GM12878 (cell line): Measurements from ENCODE around the gene C1orf115. TPM values are rescaled to one million over a fixed set of nuclear protein-coding genes. Genes with fewer than 3 reads are reported as not detected.

ENCODE experiments used
- ATAC-seq: fragments of 200-7000 bp; cut with Tn5 transposase; 3 replicates; pipeline ENCODE4 v1.9.1; 2020; ENCODE audit warnings: mild to moderate bottlenecking, moderate library complexity
- BruUV-seq: library from RNA; stranded (reverse); fragments of 400-500 nt; replicated peaks from 2 replicates; lab custom pipeline; 2021; lab: Mats Ljungman, UMichigan
- CTCF ChIA-PET: fragments of 300-600 bp; sonication (Branson Sonifier 250); formaldehyde crosslinking; extraction: SDS; loops from one replicate; lab custom pipeline; 2021; ENCODE audit warnings: inconsistent platforms; lab: Yijun Ruan, JAX
- POLR2A ChIA-PET: fragments of 350-600 bp; formaldehyde crosslinking; extraction: SDS; loops from one replicate; lab custom pipeline; 2021; ENCODE audit warnings: inconsistent platforms; lab: Charles Lee
- RAD21 ChIA-PET: fragments of 300-600 bp; sonication (Branson Sonifier 250); formaldehyde crosslinking; loops from one replicate; lab custom pipeline; 2023; ENCODE audit warnings: antibody characterized with exemption; ENCODE audit not compliant: unreplicated experiment; lab: Charles Lee
- SMC1A ChIA-PET: fragments of 300-600 bp; sonication (Branson Sonifier 250); formaldehyde crosslinking; loops from one replicate; lab custom pipeline; 2023; ENCODE audit not compliant: unreplicated experiment, uncharacterized antibody; lab: Charles Lee
- DNase-seq: peaks from one replicate; pipeline ENCODE4 v3.0.0-alpha.2; 2011; ENCODE audit warnings: low read depth, low spot score
- FAIRE-seq: peaks from 3 replicates; lab custom pipeline; 2011; peaks lifted over from hg19 to GRCh38; lab: Jason Lieb, UNC
- H2AFZ ChIP-seq: 2 replicates; pipeline ENCODE4 v1.6.0; 2011; ENCODE audit warnings: low read depth, low read length, control low read depth; ENCODE audit not compliant: control insufficient read depth
- H3K27ac ChIP-seq: 2 replicates; pipeline ENCODE4 v1.5.1; 2011; ENCODE audit warnings: control low read depth; ENCODE audit not compliant: control insufficient read depth, insufficient read depth
- H3K27me3 ChIP-seq, 2 experiments: replicated peaks in 1 of 2; 2 replicates each; pipeline versions ENCODE4 v1.6.0 to v1.6.1; 2011; ENCODE audit warnings: low read length in 1 of 2; ENCODE audit not compliant: control insufficient read depth in 2 of 2, insufficient read depth in 2 of 2
- H3K36me3 ChIP-seq, 2 experiments: 2 replicates each; pipeline ENCODE4 v1.5.1; 2011; ENCODE audit warnings: low read length in 1 of 2; ENCODE audit not compliant: control insufficient read depth in 2 of 2, insufficient read depth in 2 of 2
- H3K4me1 ChIP-seq: 2 replicates; pipeline ENCODE4 v1.6.1; 2011; ENCODE audit warnings: mild to moderate bottlenecking, low read length, moderate library complexity, mixed read lengths; ENCODE audit not compliant: control insufficient read depth, insufficient read depth
- H3K4me2 ChIP-seq: 2 replicates; pipeline ENCODE4 v1.6.0; 2011; ENCODE audit warnings: control low read depth; ENCODE audit not compliant: control insufficient read depth, insufficient read depth
- H3K4me3 ChIP-seq: fragments of 200-600 bp; sonication (generic); 2 replicates; pipeline ENCODE4 v1.5.1; 2016
- H3K79me2 ChIP-seq: 2 replicates; pipeline ENCODE4 v1.6.0; 2011; ENCODE audit warnings: low read length; ENCODE audit not compliant: control insufficient read depth, insufficient read depth
- H3K9ac ChIP-seq: 2 replicates; pipeline ENCODE4 v1.8.0; 2011; ENCODE audit warnings: low read length, control low read depth, mixed read lengths; ENCODE audit not compliant: control insufficient read depth, insufficient read depth
- H3K9me3 ChIP-seq: replicated peaks from 3 replicates; pipeline ENCODE4 v1.5.1; 2011; ENCODE audit warnings: mild to moderate bottlenecking, low read length; ENCODE audit not compliant: control insufficient read depth, insufficient read depth
- H4K20me1 ChIP-seq: 2 replicates; pipeline ENCODE4 v1.6.0; 2011; ENCODE audit not compliant: control insufficient read depth, insufficient read depth
- ESRRA ChIP-seq: IDR thresholded peaks from 2 replicates; pipeline ENCODE4 v1.6.1; 2012; ENCODE audit warnings: mild to moderate bottlenecking, low read length, improper control_type of control experiment
- GATAD2B ChIP-seq: fragments of 450-650 bp; conservative IDR thresholded peaks from 2 replicates; pipeline ENCODE4 v1.6.1; 2017; ENCODE audit warnings: low read depth, mild to moderate bottlenecking, moderate library complexity
- HDAC2 ChIP-seq: fragments of 200-600 bp; sonication (generic); IDR thresholded peaks from 2 replicates; pipeline ENCODE4 v1.6.1; 2017
- IKZF1 ChIP-seq: fragments of 450-650 bp; conservative IDR thresholded peaks from 2 replicates; pipeline ENCODE4 v1.6.1; 2017; ENCODE audit warnings: antibody characterized with exemption, mild to moderate bottlenecking
- IKZF2 ChIP-seq, 2 experiments: fragments of 450-650 bp; IDR thresholded peaks; 2 replicates each; pipeline ENCODE4 v1.6.1; 2017; ENCODE audit warnings: mild to moderate bottlenecking in 2 of 2, moderate library complexity in 2 of 2
- KDM1A ChIP-seq: fragments of 200-600 bp; sonication (generic); IDR thresholded peaks from 2 replicates; pipeline ENCODE4 v1.6.1; 2016; ENCODE audit warnings: borderline replicate concordance
- MTA3 ChIP-seq: IDR thresholded peaks from 2 replicates; pipeline ENCODE4 v1.6.1; 2012; ENCODE audit warnings: low read length, inconsistent platforms, borderline replicate concordance
- PBX3 ChIP-seq: IDR thresholded peaks from 2 replicates; pipeline ENCODE4 v1.6.1; 2011; ENCODE audit warnings: mild to moderate bottlenecking, low read depth, low read length, moderate library complexity; ENCODE audit not compliant: insufficient replicate concordance
- STAT1 ChIP-seq: fragments of 450-650 bp; conservative IDR thresholded peaks from 2 replicates; pipeline ENCODE4 v1.6.1; 2014; ENCODE audit warnings: antibody characterized with exemption, mild to moderate bottlenecking
- YY1 ChIP-seq: IDR thresholded peaks from 2 replicates; pipeline ENCODE4 v1.6.1; 2011; ENCODE audit warnings: low read depth, mild to moderate bottlenecking, low read length
- ZNF622 ChIP-seq: fragments of 450-650 bp; IDR thresholded peaks from 2 replicates; pipeline ENCODE4 v1.6.1; 2017; ENCODE audit warnings: mild to moderate bottlenecking, inconsistent platforms
- ZNF687 ChIP-seq: fragments of 450-650 bp; IDR thresholded peaks from 2 replicates; pipeline ENCODE4 v1.6.1; 2017; ENCODE audit warnings: mild to moderate bottlenecking, moderate library complexity
- WGBS: methylation state at CpG from one replicate; pipeline ENCODE4 v1.1.6; 2016; ENCODE audit warnings: low lambda C conversion rate; ENCODE audit not compliant: insufficient replicate concordance, insufficient coverage; ENCODE audit errors: missing lambda C conversion rate; 5-methylcytosine and 5-hydroxymethylcytosine counted together
- in situ Hi-C: fragments of 300-500 bp; cut with MboI; formaldehyde crosslinking; loops from 9 replicates; pipeline ENCODE4 v1.14.3; 2018; ENCODE audit warnings: mixed read lengths
- intact Hi-C: fragments of 100-400 bp; cut with micrococcal nuclease; formaldehyde crosslinking; loops from one replicate; pipeline ENCODE4 v1.14.2; 2022; ENCODE audit not compliant: unreplicated experiment
- polyA plus RNA-seq, 11 experiments: library from polyadenylated mRNA; depleted of rRNA in 4 of 11; unstranded in 6 of 11; stranded (reverse) in 5 of 11; fragments of >200 nt; fragmentation: Nextera tagmentation in 4 of 11; fragmentation: Illumina TruSeq in 1 of 11; extraction: Ambion mirVana in 4 of 11; extraction: Trizol in 1 of 11; gene quantifications; 1 replicate in 1 of 11; 2 replicates in 10 of 11; pipeline versions ENCODE4 v1.2.1 to v1.2.3, GENCODE V29; 2011 to 2016; ENCODE audit warnings: inconsistent platforms in 2 of 11, missing spikeins in 2 of 11, low read depth in 1 of 11
- total RNA-seq, 4 experiments: library from RNA; depleted of rRNA in 3 of 4; stranded (reverse); fragments of >200 nt in 3 of 4; fragmentation: Illumina TruSeq in 1 of 4; extraction: Trizol in 1 of 4; gene quantifications; 2 replicates each; pipeline versions ENCODE4 v1.2.1 to v1.2.3, GENCODE V29; 2013 to 2021
- TF ChIP-seq, protein P1 (sequence below): IDR thresholded peaks from 2 replicates; pipeline ENCODE4 v1.6.1; 2012; ENCODE audit warnings: low read depth, low read length, improper control_type of control experiment

The C1orf115 gene
- total and polyA plus RNA-seq, 10 of the 15 experiments (the other 5 are each of a cell fraction or from before 2014, with no cell fraction given), result 0.52 to 5.0 (median 4.1) TPM

- TF ChIP-seq, protein P1, sequence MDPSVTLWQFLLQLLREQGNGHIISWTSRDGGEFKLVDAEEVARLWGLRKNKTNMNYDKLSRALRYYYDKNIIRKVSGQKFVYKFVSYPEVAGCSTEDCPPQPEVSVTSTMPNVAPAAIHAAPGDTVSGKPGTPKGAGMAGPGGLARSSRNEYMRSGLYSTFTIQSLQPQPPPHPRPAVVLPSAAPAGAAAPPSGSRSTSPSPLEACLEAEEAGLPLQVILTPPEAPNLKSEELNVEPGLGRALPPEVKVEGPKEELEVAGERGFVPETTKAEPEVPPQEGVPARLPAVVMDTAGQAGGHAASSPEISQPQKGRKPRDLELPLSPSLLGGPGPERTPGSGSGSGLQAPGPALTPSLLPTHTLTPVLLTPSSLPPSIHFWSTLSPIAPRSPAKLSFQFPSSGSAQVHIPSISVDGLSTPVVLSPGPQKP, result no peak
- TF ChIP-seq MTA3, result no peak
These were observed 16.3 kb downstream of the C1orf115 start (continued) for GRCh38 chr1:220706480-220706879.

DNA sequence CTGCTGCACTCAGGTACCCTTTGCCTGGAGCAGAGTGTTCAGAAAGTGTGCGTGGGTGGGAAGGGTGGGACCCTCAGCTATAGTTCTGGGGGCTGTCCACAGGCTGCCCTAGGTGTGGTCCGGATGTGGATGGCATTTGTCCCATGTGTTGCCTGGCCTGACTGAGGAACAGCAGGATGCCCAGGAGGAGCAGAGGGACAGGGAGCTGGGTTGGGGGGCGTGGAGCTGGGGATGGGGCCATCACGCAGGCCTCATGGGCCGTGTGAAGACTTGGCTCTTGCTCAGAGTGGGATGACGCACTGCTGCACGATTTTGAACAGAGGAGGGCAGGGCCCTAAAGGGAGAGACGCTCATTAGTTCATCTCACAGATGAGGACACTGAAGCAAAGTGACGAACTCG, 17.0 kb downstream of the C1orf115 start:
- ChIA-PET SMC1A (no interaction called here), CTCF (interaction anchor here (1.3 kb wide), 1 partner anchor 26 kb away, joined by 3 read pairs; no protein-coding TSS in a partner anchor), POLR2A (no interaction called here), RAD21 (no interaction called here)
- no TSS peak for BruUV-seq
- ATAC-seq (no peak), DNase-seq (no peak), FAIRE-seq (no peak)
- Histone ChIP-seq H3K4me3 (no peak overlapping the region), H3K27me3 (no peaks in the 10 kb centered on the region), H4K20me1 (no peaks in the 10 kb centered on the region), H3K9me3 (no peaks in the 10 kb centered on the region; the same call in 2 of the 3 replicates), H3K4me2 (no peak overlapping the region), H3K36me3 (no peaks in the 10 kb centered on the region), H3K27ac (no peak overlapping the region), H3K4me1 (peaks cover 5% of the 10 kb centered on the region; the same call in 1 of the 2 replicates), H3K9ac (no peak overlapping the region), H3K79me2 (no peaks in the 10 kb centered on the region), H2AFZ (no peak overlapping the region)
- intact Hi-C loops (no loop called here), in situ Hi-C loops (no loop called here)
- no peak for TF ChIP-seq IKZF1
- TF ChIP-seq GATAD2B, result no peak
- no peak for TF ChIP-seq YY1
- TF ChIP-seq ZNF622, result no peak
- no peak for TF ChIP-seq MTA3
- TF ChIP-seq PBX3, result no peak
- TF ChIP-seq KDM1A, result no peak
- TF ChIP-seq ZNF687, result no peak
- no peak for TF ChIP-seq ESRRA
- no peak for TF ChIP-seq STAT1
- no peak for TF ChIP-seq HDAC2
- TF ChIP-seq IKZF2 (IDR thresholded peaks at IDR 0.05), result no peak
- WGBS, result 67% methylated on average over 8 of the region's 10 CpGs
